Panc1 (cell line): ENCODE measurements around the gene RFX8.

ENCODE experiments used
- POLR2AphosphoS5 ChIP-seq: IDR thresholded peaks from 2 replicates; pipeline ENCODE4 v1.6.1; 2012; ENCODE audit warnings: mild to moderate bottlenecking, low read depth, low read length, moderate library complexity
- SIN3A ChIP-seq: IDR thresholded peaks from 2 replicates; pipeline ENCODE4 v1.6.1; 2012; ENCODE audit warnings: low read depth, mild to moderate bottlenecking, low read length, moderate library complexity, borderline replicate concordance; ENCODE audit not compliant: insufficient read depth
- TCF7L2 ChIP-seq: IDR thresholded peaks from 2 replicates; pipeline ENCODE4 v1.6.1; 2011; ENCODE audit warnings: mild to moderate bottlenecking, low read depth, low read length, inconsistent platforms
- TF ChIP-seq, protein P1 (sequence below): fragments of 450-650 bp; IDR thresholded peaks from 2 replicates; pipeline ENCODE4 v1.5.1; 2017; ENCODE audit warnings: mild to moderate bottlenecking

DNA sequence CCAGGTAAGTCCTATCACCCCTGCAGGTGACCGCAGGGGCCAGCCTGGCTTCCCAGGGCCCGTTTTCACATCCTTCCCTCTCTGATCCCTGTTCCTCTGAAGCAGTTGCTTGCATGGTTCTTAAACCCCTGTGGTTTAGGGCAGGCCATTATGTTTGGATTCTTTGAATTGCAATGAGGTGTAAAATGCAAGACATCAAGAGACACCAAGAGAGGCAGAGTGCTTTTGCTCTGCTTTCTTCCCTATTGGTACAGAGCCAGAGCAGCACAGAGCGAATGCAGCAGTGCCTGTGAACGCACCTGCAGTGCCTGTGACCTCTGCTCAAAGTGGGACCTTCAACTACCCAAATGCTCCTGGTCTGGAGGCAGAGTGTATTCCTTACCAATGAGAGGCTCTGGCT, 7.6 kb downstream of the RFX8 start:
- TF ChIP-seq, protein P1, sequence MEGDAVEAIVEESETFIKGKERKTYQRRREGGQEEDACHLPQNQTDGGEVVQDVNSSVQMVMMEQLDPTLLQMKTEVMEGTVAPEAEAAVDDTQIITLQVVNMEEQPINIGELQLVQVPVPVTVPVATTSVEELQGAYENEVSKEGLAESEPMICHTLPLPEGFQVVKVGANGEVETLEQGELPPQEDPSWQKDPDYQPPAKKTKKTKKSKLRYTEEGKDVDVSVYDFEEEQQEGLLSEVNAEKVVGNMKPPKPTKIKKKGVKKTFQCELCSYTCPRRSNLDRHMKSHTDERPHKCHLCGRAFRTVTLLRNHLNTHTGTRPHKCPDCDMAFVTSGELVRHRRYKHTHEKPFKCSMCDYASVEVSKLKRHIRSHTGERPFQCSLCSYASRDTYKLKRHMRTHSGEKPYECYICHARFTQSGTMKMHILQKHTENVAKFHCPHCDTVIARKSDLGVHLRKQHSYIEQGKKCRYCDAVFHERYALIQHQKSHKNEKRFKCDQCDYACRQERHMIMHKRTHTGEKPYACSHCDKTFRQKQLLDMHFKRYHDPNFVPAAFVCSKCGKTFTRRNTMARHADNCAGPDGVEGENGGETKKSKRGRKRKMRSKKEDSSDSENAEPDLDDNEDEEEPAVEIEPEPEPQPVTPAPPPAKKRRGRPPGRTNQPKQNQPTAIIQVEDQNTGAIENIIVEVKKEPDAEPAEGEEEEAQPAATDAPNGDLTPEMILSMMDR, result no peak
- TF ChIP-seq SIN3A, result no peak
- TF ChIP-seq POLR2AphosphoS5, result no peak
- no peak for TF ChIP-seq TCF7L2
